A549 (cell line): Measurements from ENCODE around the gene SYNGR4.

Experiments
- EP300 ChIP-seq, 2 experiments: fragments of >200 bp; sonication (Bioruptor Twin); formaldehyde crosslinking; IDR thresholded peaks; 2 replicates in 1 of 2; 3 replicates in 1 of 2; pipeline ENCODE4 v1.6.1; 2016 to 2017
- FOSB ChIP-seq: fragments of 250-450 bp; sonication (Bioruptor Pico); IDR thresholded peaks from 2 replicates; pipeline ENCODE4 v1.5.0; 2020; ENCODE audit warnings: mild to moderate bottlenecking, moderate library complexity
- HDAC2 ChIP-seq: fragments of 200-600 bp; sonication (generic); IDR thresholded peaks from 2 replicates; pipeline ENCODE4 v1.6.1; 2016
- MAZ ChIP-seq: fragments of 150-350 bp; IDR thresholded peaks from 2 replicates; pipeline ENCODE4 v1.6.1; 2014; ENCODE audit warnings: antibody characterized with exemption, low read depth, low read length, borderline replicate concordance
- NPAS2 ChIP-seq: fragments of 250-450 bp; sonication (Bioruptor Pico); IDR thresholded peaks from 2 replicates; pipeline ENCODE4 v1.8.0; 2022; ENCODE audit warnings: mild to moderate bottlenecking, moderate library complexity, borderline replicate concordance
- NR3C1 ChIP-seq: fragments of >200 bp; sonication (Bioruptor Twin); formaldehyde crosslinking; IDR thresholded peaks from 3 replicates; pipeline ENCODE4 v1.6.1; 2017
- POLR2A ChIP-seq: IDR thresholded peaks from 2 replicates; pipeline ENCODE4 v1.6.1; 2012; ENCODE audit warnings: mild to moderate bottlenecking, low read length
- RAD21 ChIP-seq, 2 experiments: fragments of >200 bp in 1 of 2; sonication (Bioruptor Twin) in 1 of 2; formaldehyde crosslinking in 1 of 2; IDR thresholded peaks in 1 of 2; conservative IDR thresholded peaks in 1 of 2; 2 replicates in 1 of 2; 3 replicates in 1 of 2; pipeline ENCODE4 v1.6.1; 2012 to 2018; ENCODE audit warnings: inconsistent platforms in 1 of 2
- RCOR1 ChIP-seq: fragments of 150-350 bp; IDR thresholded peaks from 2 replicates; pipeline ENCODE4 v1.6.1; 2014; ENCODE audit warnings: antibody characterized with exemption, low read length, low read depth
- SMC3 ChIP-seq: fragments of >200 bp; sonication (Bioruptor Twin); formaldehyde crosslinking; IDR thresholded peaks from 3 replicates; pipeline ENCODE4 v1.6.1; 2018; ENCODE audit warnings: inconsistent platforms
- ZC3H11A ChIP-seq: fragments of 450-650 bp; IDR thresholded peaks from 2 replicates; pipeline ENCODE4 v1.6.1; 2014; ENCODE audit warnings: antibody characterized with exemption, mild to moderate bottlenecking
- TF ChIP-seq, protein P1 (sequence below): fragments of >200 bp; sonication (Bioruptor Twin); formaldehyde crosslinking; IDR thresholded peaks from 3 replicates; pipeline ENCODE4 v1.5.1; 2016
- TF ChIP-seq, protein P2 (sequence below): IDR thresholded peaks from 2 replicates; pipeline ENCODE4 v1.6.1; 2012

DNA sequence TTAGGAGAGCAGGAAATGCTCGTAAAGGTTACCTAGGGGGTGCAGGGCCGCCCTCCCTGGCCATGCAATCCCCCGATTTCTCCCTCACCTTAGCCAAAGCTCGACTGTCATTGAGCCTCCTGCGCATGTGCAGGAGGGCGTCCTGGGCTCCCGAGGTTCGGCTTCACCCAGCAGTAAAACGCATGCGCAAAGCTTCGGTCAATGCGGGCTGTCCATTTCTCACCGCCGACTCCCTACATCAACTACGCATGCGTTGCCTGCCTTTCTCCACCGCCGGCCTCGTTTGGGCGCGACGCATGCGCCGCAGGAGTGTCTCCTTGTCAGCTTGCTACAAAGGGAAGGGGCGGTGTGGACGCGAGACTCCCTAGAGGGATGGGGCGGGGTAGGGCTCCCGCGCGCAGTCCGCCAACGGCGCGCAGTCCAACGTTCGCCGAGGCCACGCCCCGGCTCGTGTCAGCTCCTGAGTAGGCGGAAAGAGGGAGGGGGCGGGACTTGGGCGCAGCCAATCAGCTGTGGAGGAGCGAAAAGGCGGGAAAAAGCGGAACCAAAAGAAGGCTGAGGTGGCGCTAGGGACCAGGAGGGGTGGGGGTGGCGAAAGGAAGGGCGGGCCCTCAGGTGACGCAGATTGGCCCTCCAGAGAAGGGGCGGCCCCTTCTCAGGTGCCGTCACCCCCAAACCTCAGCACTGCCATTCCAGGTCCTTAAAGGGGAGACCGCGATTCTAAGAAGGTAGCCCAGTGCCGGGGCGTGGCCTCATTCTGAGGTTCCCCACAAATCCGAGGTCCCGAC lies at the start of gene SYNGR4, which contains the start of gene TMEM143:
- TF ChIP-seq, protein P1, sequence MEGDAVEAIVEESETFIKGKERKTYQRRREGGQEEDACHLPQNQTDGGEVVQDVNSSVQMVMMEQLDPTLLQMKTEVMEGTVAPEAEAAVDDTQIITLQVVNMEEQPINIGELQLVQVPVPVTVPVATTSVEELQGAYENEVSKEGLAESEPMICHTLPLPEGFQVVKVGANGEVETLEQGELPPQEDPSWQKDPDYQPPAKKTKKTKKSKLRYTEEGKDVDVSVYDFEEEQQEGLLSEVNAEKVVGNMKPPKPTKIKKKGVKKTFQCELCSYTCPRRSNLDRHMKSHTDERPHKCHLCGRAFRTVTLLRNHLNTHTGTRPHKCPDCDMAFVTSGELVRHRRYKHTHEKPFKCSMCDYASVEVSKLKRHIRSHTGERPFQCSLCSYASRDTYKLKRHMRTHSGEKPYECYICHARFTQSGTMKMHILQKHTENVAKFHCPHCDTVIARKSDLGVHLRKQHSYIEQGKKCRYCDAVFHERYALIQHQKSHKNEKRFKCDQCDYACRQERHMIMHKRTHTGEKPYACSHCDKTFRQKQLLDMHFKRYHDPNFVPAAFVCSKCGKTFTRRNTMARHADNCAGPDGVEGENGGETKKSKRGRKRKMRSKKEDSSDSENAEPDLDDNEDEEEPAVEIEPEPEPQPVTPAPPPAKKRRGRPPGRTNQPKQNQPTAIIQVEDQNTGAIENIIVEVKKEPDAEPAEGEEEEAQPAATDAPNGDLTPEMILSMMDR, result no peak
- no peak for TF ChIP-seq RAD21 (conservative IDR thresholded peaks at IDR 0.05 in 1 of 2, IDR thresholded peaks at IDR 0.05 in 1 of 2)
- TF ChIP-seq, protein P2, sequence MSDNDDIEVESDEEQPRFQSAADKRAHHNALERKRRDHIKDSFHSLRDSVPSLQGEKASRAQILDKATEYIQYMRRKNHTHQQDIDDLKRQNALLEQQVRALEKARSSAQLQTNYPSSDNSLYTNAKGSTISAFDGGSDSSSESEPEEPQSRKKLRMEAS, result peak; percentile 97
- no peak for TF ChIP-seq SMC3
- TF ChIP-seq EP300 (IDR thresholded peaks at IDR 0.05), result no peak
- no peak for TF ChIP-seq RCOR1
- TF ChIP-seq NR3C1, result no peak
- peak; percentile 70 for TF ChIP-seq POLR2A
- no peak for TF ChIP-seq ZC3H11A
- TF ChIP-seq MAZ, result peak; percentile 87; the same call in 1 of the 2 replicates
- TF ChIP-seq NPAS2, result no peak
- no peak for TF ChIP-seq HDAC2
- TF ChIP-seq FOSB (CRISPR knock-in tag), result no peak
